Measurements from ENCODE around the gene TTC21A.

- no peak for TF ChIP-seq CTCF (IDR thresholded peaks at IDR 0.05; ENCODE audit: borderline replicate concordance, extremely low read depth, low read length, poor library complexity, severe bottlenecking)
- TF ChIP-seq EZH2 (IDR thresholded peaks at IDR 0.05; ENCODE audit: borderline replicate concordance, low read depth, low read length, severe bottlenecking) = no peak
These were observed 58.7 kb downstream of the TTC21A start for GRCh38 chr3:39166134-39166710.
